Nephron (organoid): ENCODE results near the gene AMBN.

Experiments used
- H3K27ac Mint-ChIP-seq, 3 experiments: 2 replicates each; pipeline ENCODE4 v1.8.0; 2020; ENCODE audit warnings: mixed read lengths in 3 of 3, mild to moderate bottlenecking in 2 of 3, moderate library complexity in 1 of 3
- H3K27me3 Mint-ChIP-seq: 2 replicates; pipeline ENCODE4 v1.8.0; 2021; ENCODE audit warnings: low read depth, mild to moderate bottlenecking, moderate library complexity, mixed read lengths
- H3K36me3 Mint-ChIP-seq: 2 replicates; pipeline ENCODE4 v1.8.0; 2020; ENCODE audit warnings: low read depth, mixed read lengths
- H3K4me1 Mint-ChIP-seq: 2 replicates; pipeline ENCODE4 v1.8.0; 2020; ENCODE audit warnings: mixed read lengths
- H3K4me3 Mint-ChIP-seq, 3 experiments: 2 replicates each; pipeline ENCODE4 v1.8.0; 2020; ENCODE audit warnings: mild to moderate bottlenecking in 3 of 3, mixed read lengths in 3 of 3, moderate library complexity in 2 of 3
- H3K9me3 Mint-ChIP-seq: 2 replicates; pipeline ENCODE4 v1.8.0; 2020; ENCODE audit warnings: mixed read lengths
- CTCF ChIP-seq, 3 experiments: fragments of 200-600 bp; sonication (generic); IDR thresholded peaks; one replicate each; pipeline ENCODE4 v1.5.0; 2021; ENCODE audit warnings: antibody characterized with exemption in 3 of 3; ENCODE audit not compliant: unreplicated experiment in 3 of 3

The AMBN gene

GRCh38 chr4:70564033-70564432 lies 28.0 kb upstream of the AMBN start:
- Mint-ChIP-seq H3K27ac (no peak overlapping the region), H3K4me3 (no peak overlapping the region), H3K9me3 (peaks cover 8% of the 10 kb centered on the region), H3K27me3 (no peaks in the 10 kb centered on the region), H3K4me1 (peaks cover 3% of the 10 kb centered on the region), H3K36me3 (no peaks in the 10 kb centered on the region)
- TF ChIP-seq CTCF (IDR thresholded peaks at IDR 0.05; ENCODE audit: unreplicated experiment in 3 of 3): no peak

GRCh38 chr4:70570796-70571195 lies 21.3 kb upstream of the AMBN start:
- no peak for TF ChIP-seq CTCF (IDR thresholded peaks at IDR 0.05; ENCODE audit: unreplicated experiment in 3 of 3)
- no peaks in the 10 kb centered on the region for H3K27me3 Mint-ChIP-seq
- H3K4me1 Mint-ChIP-seq: peaks cover 4% of the 10 kb centered on the region
- no peaks in the 10 kb centered on the region for H3K36me3 Mint-ChIP-seq
- no peak overlapping the region for H3K27ac Mint-ChIP-seq
- no peak overlapping the region for H3K4me3 Mint-ChIP-seq
- H3K9me3 Mint-ChIP-seq: peaks cover 31% of the 10 kb centered on the region

GRCh38 chr4:70571772-70572171 lies 20.3 kb upstream of the AMBN start:
- Mint-ChIP-seq H3K4me3 (no peak overlapping the region), H3K36me3 (no peaks in the 10 kb centered on the region), H3K27ac (peak overlapping the region in 1 of 3 experiments; percentile 22), H3K9me3 (peaks cover 31% of the 10 kb centered on the region), H3K27me3 (no peaks in the 10 kb centered on the region), H3K4me1 (peaks cover 4% of the 10 kb centered on the region)
- TF ChIP-seq CTCF (IDR thresholded peaks at IDR 0.05; ENCODE audit: unreplicated experiment in 3 of 3): no peak

- Mint-ChIP-seq H3K36me3 (no peaks in the 10 kb centered on the region), H3K9me3 (peaks cover 10% of the 10 kb centered on the region), H3K4me1 (peaks cover 11% of the 10 kb centered on the region), H3K4me3 (no peak overlapping the region), H3K27ac (no peak overlapping the region), H3K27me3 (no peaks in the 10 kb centered on the region)
- TF ChIP-seq CTCF (IDR thresholded peaks at IDR 0.05; ENCODE audit: unreplicated experiment in 3 of 3): no peak
These were observed 16.1 kb upstream of the AMBN start for GRCh38 chr4:70575964-70576363.

GRCh38 chr4:70577220-70577927 lies 14.7 kb upstream of the AMBN start:
- H3K36me3 Mint-ChIP-seq: no peaks in the 10 kb centered on the region
- H3K27ac Mint-ChIP-seq: peak overlapping the region in 1 of 3 experiments; percentile 53
- peaks cover 11% of the 10 kb centered on the region for H3K4me1 Mint-ChIP-seq
- no peak overlapping the region for H3K4me3 Mint-ChIP-seq
- TF ChIP-seq CTCF (IDR thresholded peaks at IDR 0.05; ENCODE audit: unreplicated experiment in 3 of 3): no peak
- H3K27me3 Mint-ChIP-seq: no peaks in the 10 kb centered on the region
- peaks cover 9% of the 10 kb centered on the region for H3K9me3 Mint-ChIP-seq

GRCh38 chr4:70581980-70582379 lies 10.1 kb upstream of the AMBN start:
- TF ChIP-seq CTCF (IDR thresholded peaks at IDR 0.05; ENCODE audit: unreplicated experiment in 3 of 3): no peak
- H3K27me3 Mint-ChIP-seq: no peaks in the 10 kb centered on the region
- H3K4me1 Mint-ChIP-seq: peaks cover 7% of the 10 kb centered on the region
- peaks cover 6% of the 10 kb centered on the region for H3K9me3 Mint-ChIP-seq
- H3K36me3 Mint-ChIP-seq: no peaks in the 10 kb centered on the region
- H3K4me3 Mint-ChIP-seq: no peak overlapping the region
- no peak overlapping the region for H3K27ac Mint-ChIP-seq
